Stimulated activated CD4-positive, alpha-beta T cell treated with anti-CD3 and anti-CD28 coated beads, Interleukin-4, amount 100 ng/mL, for 1 hour (primary cell): ENCODE measurements around the gene EXD3.

ENCODE experiments used
- DNase-seq: peaks from one replicate; pipeline ENCODE4 v3.0.0-alpha.2; 2020

Gene EXD3

DNA sequence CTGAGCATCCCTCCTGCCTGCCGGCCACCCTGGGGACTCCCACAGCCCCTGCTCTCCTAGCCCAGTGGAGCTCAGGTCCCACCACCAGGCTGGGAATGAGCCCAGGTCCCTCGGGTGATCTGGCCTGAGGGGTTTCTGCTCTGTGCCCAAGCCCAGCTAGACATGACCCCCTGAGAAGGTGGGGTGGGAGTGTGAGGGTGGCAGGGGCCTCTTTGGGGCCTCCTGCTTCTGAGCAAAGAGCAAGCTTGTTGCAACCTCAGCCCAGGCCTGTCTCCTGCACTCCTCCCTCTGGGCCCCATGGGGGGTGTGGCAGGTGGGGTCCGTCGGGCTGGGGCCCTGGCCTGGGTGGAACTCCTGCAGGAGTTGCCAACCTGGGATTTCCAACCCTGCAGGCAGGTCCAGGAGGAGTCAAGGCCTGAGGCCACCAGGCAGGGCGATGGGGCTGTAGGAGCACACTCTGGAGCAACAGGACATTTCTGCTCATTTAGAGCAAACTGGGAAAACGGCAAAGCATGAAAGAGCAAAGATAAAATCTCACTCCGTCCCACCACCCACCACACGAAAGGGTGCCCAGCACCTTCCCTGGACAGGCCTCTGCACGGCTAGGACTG, 109.5 kb downstream of the EXD3 start:
- DNase-seq: no peak

DNA sequence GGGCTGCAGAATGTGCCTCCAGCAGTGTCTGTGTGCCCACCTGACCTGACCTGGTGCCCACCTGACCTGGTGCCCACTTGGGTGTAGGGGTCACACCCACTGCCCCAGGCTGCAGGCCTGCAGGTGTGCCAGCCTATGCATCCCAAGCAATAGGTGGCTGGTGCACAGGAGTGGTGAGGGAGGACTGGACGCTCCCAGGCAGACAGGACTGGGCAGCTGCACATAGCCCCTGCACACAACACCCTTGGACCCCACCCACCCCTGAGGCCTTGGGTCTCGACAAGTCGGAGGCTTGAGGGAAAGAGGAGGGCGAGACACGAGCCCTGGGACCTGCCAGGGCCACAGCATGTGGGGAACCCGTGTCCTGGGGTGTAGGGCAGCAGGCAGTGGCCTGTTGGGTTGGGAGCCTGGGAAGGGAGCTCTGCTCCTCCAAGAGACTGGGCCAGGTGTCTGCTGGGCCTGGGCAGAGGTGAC, 110.1 kb downstream of the EXD3 start:
- DNase-seq: no peak

DNA sequence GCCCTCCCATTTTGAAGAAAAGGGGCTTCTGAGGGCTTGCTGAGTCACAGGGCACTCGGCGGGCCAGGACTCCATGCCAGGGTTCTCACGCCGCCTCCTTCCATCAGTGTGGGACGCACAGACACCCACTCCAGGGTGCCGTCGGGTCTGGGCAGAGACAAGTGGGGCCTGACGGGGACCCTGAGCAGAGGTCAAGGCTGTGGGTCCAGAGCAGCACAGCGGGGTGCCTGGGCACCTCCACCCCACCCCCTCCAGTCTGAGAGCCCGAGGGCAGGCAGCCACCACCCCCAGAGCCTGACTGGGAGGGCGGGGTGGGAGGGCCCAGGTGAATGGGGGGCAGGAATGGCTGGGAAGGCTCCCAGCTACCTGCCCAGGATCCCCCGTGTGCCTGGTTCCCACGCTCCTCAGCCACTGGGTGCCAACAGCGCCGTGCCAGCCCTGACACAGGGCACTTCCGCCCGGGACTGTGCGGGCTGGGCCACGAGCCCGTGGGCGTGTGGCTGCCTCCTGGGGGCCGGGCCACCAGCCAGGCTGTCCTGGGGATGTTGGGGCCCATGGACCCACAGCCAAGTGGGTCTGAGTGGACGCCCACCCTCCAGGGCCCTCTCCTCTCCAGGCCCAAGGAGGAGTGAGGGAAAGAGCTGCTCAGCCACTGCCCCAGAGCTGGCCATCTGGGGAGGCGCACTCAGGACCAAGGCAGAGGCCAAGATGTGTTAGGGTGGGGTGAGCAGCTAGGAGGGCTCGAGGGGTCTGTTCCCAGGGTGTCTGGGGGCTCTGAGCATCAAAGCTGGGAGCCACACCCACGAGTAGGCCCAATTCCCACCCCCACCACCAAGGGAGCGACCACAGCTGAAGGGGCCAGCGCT, 110.7 kb downstream of the EXD3 start:
- no peak for DNase-seq

DNA sequence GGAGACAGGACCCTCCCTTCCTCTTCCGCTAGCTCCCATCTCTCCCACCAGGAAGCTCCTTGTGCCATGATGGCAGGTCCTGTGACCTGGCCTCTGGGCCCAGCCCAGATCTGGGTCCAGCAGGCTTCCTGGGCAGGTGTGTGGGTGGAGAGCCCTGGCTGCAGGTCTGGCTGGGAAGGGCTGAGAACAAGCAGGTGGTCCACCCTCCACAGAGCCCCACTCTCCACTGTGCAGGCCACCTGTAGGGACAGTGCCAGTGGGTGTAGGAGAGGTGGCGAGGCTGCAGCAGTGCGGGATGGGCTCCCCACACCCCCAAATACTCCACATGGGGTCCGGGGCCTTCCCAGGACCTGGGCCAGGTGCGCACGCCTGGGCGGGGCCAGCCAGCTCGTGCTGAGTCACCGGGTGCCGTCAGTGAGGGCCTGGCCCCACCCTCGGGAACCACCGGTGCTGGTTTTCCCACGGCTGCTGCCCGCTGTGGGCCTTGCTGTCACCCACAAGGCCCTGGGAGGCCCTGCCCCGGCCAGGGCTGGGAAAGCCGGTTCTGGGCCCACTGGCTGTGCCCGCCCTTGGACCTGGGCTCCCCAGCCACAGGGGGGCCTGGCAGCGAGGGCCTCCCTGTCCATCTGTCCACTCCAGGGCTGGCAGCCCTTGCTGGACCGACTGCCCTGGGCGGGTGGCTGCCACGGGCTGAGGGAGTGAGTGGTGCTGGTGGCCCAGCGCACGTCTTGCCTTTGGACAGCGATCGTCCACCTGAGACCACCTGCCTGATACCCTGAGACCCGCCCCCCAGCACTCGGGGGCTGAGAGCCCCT, 111.6 kb downstream of the EXD3 start:
- DNase-seq: peak; percentile 43

DNA sequence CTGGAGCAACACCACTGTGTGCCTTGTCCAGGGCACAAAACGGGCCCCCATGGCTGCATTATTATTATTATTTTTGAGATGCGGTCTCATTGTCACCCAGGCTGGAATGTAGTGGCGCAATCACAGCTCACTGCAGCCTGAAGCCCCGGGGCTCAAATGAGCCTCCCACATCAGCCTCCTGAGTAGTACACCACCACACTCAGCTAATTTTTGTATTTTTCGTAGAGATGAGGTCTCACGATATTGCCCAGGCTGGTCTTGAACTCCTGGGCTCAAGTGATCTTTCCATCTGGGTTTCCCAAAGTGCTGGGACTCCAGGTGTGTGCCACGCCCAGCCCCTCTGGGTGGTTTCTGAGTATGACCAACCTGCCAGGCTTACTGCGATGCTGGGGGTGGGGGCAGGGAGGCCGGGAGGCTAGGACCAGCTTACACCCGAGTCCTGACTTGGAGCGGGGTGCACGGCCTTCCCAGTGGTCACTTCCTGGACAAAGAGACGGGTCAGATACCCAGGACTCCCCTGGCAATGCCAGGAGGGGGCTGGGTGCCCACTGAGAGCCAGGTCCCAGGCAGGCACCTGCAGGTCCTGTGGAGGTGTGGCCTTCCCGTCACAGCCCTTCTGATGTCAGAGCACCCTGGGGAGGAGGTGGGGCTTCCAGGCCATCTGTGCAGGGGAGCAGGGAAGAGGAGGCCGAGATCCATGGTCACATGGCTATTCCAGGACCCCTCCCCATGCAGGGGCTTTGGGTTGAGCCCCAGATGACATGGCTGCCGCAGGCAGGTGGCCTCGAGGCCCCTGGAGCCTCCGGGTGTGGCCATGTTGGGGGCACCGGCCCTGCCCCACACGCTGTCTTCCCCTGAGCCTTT, 112.5 kb downstream of the EXD3 start:
- DNase-seq: no peak

DNA sequence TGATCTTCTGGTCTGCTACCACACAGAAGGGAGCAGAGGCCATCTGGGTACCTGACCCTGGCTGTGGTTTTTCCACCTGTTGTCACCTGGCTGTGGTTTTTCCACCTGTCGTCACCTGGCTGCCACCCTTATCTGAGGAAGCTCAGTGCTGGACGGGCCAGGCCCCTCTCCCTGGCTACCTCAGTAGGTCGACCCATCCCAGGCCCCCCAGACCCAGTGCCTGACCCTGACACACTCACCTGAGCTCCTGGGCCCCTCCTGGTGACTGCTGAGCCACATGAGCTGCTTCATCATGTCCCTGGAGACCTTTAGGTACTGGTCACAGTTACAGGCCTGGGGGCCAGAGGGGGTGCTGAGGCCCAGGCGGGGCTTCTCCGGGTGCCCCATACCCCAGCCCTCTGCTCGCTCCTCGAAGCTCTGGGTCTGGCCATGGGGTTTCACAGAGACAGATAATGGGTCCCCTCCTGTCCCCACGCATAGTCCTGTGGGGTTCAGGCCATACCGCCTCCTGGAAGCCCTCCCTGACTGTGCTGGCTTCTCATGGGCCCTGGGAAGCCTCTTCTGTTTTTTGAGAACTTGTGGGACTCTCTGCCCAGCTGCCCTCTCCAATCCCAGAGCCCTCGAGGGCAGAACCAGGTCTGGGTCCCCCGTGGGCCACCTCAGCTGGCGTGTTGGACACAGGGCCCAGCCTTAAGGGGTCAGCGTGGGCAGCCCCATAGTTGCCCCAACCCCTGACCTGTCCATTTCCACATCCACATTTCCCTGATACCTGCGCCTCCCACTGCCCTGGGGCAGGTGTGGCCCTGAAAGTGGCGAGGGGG, 113.4 kb downstream of the EXD3 start:
- no peak for DNase-seq

DNA sequence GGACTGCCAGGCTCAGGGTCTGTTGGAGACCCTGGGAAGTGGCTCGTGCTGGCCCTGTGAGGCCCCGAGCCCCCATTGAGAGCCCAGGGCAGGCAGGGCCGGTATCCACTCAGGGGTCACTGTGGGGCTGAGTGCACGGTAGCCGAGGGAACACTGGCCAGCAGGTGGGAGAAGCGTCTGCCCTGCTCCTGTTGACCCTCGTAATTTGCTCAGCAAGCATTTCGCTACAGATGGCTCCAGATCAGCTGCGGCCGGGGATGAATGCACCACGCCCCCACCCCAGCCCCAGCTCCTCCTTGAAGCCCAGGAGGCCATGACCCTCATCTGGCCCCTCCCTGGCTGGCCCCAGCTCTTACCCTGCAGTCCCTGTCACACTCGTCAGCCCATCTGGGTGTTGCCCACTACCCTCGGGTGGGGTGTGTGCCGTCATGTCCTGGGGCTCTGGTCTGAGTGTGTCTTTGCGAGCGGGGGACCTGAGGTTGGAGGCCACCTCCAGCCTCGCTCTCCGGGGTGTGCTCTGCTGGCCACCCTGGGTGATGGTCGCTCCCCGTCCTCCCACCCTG, 114.8 kb downstream of the EXD3 start:
- no peak for DNase-seq

DNA sequence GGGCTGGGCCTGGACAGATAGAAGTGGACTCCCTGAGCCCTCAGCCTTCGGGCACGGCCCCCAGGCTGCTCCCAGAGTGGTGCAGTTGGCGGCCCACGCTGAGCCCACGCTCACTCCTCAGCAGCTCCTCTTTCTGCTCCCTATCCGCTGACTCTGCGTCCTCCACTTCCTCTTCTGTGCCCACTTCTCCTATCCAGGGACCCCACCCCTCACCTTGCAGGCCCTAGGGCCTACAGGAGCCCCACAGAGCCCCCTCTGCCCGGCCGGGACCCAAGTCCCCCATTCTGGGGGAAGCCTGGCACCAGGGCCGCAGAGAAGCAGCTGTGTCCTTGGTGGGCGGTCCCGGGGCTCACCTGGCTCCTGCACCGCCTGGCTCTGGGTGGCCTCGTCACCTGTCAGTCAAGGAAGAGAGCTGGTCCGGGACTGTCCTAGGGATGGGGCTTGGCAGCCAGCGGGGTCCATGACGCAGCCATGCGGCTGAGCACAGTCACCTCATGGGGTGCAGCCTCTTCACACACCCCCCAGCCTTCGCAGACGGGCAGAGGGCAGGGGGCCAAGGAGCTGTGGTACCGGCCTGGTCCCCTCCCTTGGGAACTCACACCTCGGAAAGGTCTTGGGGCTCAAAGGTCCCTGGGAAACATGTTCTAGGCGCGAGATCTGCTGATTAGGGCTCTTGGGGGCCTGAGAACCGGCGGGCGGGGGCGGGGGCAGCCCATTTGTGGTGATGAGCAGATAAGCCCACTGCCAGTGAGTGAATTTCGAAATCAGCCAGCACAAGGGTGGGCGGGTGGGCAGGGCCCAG, 115.5 kb downstream of the EXD3 start:
- no peak for DNase-seq

DNA sequence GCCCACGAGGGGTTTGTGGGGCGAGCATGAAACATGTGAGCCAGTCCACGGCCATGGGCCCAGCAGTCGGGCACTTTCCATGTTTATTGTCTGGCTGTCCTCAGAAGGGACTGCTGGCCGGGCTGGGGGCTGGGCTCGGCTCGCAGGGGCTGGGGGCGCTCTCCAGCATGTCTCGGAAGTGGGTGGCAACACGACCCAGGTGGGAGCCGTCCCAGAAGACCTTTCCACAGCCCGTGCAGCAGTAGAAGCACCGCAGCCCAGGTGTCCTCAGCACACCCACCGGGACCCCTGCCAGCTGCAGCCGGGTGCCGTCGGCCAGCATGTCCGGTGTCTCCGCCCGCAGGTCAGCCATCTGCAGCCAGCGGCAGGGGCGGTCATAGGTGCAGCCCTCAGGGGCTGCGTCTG, 116.1 kb downstream of the EXD3 start:
- DNase-seq: no peak

DNA sequence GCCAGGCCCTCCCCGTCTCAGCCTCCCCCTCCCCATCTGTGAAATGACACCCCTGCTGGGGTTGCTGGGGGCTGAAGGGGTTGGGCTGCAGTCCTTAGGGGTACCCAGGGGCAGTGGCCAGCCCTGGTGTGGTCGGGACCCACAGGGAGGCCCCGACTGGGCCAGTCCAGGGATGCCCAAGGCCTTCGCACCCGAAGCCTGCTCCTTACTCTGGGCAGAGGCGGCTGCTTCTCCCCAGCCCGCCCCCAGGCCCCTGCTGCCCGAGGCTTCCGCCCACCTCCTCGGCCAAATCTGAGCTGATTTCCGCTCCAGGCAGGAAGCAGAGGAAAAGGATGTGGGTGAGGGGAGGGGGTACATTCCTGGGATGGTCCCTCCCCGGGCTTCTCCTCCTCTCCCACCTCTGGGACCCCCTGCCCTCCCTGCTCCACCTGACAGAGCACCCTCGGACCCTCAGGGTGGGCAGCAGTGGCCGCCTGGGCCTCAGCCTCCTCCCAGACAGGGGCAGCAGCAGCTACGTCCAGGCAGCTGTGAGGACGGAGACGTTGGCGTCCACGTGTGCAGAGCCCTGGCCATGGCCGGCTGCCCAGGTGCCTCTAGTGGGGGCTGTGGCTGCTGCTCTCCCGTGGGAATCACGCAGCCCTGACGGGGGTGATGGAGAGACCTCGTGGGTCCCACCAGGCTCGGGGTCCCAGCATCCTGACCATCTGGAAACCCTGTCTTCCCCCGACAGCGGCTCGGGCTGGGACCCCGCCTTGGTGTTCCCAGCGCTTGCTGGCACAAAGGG, 116.7 kb downstream of the EXD3 start:
- no peak for DNase-seq

DNA sequence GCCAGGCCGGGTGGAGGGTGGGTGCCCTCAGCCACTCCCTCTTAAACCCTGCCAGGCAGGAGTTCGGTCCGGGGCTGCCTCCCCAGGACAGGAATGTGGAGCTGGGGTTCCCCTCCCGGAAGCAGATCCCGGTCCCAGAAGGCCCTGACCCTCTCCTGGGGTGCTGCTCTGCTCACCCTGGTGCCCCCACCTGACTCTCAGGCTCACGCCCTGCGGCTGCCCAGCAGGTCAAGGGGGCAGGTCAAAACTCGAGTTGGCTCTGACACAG, 117.2 kb downstream of the EXD3 start:
- DNase-seq: no peak

DNA sequence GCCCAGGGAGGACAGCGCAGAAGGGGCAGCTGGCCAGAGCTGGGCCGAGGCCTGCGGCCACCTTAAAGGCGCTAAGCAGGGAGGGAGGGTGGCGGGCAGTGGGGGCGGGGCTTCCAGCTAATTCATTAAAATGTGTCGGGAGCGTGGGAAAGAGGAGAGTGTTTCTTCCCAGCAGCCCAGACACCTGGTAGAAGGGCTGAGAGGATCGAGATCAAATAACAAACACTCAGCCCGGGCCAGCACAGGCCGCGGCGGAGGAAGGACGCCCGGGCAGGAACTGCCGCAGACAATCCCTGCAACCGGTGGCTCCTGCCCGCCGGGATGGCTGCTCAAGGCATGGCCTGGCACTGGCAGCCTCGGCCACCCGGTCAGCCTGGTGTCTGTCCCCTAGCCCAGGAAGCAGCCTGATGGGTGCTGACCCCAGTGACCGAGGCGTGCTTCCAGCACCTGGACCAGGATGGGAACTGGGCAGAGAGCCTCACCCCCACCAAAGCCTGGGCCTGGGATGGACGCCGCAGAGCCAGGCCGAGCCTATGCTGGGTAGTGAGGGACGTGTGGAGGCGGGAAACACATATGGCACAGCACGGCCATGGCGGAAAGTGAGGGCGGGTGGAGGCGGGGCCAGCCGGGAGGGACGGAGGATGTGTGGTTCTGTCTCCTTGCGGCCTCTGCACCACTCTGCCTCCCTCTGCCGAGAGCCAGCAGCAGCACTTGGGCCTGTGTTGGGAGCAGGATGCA, 117.7 kb downstream of the EXD3 start:
- peak; percentile 64 for DNase-seq

DNA sequence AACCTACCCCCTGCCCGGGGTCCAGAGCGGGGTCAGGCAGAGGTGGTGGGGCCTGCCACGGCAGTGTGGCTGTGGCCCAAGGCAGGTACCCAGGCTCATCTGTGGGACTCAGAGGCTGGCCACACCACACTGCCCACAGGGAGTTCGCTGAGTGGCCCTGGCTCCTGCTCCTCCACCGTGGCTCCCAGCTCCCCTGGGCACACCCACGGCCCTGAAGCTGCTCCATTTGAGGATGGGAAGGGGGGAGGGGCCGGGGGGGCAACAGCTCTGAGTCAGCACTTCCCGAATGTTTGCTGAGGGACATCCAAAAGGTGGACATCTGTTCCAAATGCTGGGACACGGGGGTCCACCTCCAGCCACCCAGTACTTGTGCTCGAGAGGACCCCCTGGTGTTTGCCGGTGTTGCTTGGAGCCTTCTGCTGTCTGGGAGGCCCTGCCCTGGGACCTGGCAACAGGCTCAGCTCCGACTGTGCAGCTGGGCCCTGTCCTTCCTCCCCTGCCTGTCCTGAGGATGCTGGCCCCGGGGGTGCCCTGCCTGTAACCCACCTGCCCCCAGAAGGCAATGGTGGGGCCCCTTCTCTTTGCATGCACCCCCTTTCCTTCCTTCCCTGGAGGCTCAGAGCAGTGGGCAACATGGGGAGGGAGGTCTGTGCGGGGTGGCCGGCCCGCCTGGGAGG, 118.4 kb downstream of the EXD3 start:
- no peak for DNase-seq

DNA sequence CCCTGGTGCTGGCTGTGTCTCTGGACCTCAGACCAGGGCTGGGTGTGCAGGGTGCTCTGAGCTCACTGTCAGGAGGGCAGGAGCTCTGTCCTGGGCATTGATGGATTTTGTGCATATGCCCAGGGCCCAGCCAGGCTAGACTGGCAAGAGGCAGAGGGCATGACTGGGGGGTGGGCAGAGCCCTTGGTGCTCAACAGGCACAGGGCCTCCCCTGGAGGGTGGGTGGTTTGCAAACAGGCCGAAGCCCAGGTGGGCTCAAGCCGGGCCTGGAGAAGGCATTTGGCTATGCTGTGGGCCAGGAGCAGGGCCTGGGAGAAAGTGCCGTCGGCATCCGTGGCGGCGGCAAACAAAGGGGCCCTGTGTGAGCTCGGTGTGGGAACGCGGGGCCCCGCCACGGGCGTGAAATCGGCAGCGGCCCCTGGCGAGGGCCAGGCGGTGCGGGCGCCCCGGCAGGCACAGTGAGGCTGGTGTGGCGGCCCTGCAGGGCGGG, 119.0 kb downstream of the EXD3 start:
- no peak for DNase-seq

DNA sequence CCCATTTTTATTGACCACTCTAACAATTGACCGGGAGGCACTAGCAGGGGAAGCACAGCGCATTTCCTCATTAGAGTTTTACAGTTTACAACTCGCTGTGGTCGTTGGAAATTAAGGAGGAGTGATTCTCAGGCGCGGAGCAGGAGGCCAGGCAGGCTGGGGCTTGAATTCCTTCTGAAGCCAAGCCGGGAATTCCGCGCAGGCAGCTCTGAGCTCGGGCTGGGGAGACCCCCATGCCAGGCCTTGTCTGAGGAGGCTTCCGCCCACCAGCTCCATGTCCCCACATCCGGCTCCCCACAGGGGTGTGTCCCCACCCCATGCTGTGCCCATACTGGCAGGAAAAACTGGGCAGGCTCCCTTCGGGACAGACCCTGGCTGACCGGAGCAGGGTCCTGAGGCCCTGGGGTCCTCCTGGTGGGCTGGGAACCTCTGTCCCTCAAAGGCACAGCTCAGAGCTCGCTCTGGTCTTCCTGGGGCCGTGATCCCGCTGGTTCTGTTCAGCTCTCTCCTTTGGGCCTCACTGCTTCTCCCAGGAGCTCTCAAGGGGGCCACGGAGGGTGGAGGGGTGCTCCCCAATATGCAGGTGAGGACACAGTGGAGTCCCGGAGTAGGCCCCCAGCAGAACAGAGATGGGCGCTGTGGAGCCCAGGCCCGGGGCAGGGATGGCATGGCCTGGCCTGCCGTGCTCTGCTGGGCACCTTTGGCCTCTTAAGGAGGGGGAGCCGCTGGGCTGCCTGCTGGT, 119.6 kb downstream of the EXD3 start:
- no peak for DNase-seq

DNA sequence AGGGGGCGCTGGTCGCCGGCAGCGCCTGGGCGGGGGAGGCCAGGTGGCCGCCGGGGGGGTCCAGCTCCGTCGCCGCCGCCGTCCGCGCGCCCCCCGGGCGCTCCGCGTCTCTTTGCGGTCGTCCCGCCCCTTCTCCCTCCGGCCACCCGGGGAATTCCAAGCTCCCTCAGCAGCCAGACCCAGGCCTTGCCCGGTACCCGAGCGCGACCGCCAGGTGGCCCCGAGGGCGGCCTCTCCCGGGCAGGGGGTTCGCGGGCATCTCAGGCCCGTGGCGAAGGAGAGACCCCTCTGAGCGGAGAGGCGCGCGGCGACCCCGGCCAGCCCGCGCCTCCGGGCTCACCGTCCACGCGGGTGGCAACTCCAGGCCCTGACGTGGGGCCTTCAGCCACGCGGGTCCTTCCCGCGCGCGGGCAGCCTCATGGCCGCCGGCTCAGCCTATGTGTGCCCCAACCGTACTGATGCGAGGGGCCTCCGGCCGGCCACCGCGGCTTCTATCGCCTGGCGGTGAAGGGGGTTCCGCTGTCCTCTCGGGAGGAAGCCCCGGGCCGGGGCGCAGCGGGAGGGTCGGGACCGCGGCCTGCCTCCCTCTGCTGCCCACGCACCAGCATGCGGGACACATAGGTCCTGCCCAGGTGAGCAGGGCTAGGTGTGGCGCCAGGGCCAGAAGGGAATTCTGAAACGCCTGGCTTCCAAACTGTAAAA, 120.4 kb downstream of the EXD3 start:
- no peak for DNase-seq

DNA sequence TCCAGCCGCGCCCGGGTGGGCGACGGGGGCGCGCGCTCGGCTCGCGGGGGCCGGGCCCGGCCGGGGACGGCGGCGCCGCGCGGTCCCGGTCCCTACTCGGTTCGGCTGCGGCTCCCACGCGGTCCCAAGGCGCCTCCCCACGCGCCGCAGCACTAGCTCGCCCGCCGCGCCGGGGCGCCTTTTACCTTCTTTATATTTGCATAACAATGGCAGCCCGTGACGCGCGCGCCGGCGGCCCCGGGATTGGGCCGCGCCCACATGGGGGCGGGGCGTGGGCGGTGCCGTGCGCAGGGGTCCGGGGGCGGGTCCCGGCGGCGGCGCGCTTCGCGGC, 120.9 kb downstream of the EXD3 start, which contains the start of gene NRARP:
Gene NRARP (minus strand): TSS at position 154 of the 331 bp plus-strand sequence. CDS start 343 bp downstream, outside the sequence.
- peak; percentile 95 for DNase-seq
